Right hindlimb (tissue), 1 donor: ENCODE results near the gene ARID4B.
"Not testable (repeated sequence)": the region's sequence is repeated elsewhere in the genome, so short reads cannot be mapped to it uniquely, and the experiment has no call there.

Experiments
- DNase-seq: peaks from one replicate; pipeline ENCODE4 v3.0.0-alpha.2; 2018

The ARID4B gene

DNA sequence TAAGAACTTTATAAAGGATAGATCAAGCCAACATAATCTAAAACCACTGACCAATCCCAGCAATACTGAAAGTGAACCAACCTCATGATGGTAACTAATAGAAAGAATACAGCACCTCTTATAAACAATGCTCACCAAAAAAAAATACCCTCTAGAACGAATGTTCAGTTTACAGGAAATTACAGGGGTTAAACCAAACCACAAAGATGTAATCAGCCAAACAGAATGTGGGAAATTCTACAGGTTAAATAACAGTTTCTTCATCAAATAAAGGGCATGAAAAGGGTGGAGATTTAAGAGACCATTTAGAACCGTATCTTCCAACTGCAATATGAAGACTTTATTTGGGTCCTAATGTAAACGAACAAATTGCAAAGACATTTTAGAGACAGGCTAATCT, 30.4 kb downstream of the ARID4B start:
- no peak for DNase-seq

DNA sequence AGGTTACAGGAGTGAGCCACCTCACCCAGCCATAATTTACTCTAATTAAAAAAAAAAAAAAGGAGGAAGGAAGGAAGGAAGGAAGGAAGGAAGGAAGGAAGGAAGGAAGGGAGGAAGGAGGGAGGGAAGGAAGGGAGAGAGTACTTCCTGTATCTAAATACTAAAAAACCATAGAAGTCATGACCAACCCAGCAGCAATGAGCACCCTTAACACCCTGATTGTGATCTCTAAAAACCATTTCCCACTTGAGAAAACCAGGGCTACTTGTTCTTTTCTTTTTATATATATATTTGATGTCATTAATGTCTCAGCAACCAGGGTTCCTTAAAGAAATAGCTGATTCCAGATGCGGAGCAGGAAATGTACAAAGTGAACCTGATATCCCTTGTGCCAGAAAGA, 31.2 kb downstream of the ARID4B start:
- DNase-seq, result no peak

DNA sequence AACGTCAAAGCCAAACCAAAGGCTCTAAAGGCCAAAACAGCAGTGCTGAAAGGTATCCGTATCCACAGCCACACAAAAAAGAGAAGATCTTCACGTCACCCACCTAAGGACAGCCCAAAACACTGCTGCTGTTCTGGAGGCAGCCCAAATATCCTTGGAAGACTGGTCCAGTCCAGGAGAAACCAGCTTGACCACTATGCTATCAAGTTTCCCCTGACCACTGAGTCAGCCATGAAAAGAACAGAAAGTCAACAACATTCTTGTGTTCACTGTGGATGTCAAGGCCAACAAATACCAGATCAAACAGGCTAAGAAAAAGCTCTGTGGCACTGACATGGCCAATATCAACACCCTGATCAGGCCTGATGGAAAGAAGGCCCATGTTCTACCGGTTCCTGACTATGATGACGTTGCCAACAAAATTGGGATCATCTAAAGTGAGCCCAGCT, 32.1 kb downstream of the ARID4B start:
- DNase-seq, result no peak

DNA sequence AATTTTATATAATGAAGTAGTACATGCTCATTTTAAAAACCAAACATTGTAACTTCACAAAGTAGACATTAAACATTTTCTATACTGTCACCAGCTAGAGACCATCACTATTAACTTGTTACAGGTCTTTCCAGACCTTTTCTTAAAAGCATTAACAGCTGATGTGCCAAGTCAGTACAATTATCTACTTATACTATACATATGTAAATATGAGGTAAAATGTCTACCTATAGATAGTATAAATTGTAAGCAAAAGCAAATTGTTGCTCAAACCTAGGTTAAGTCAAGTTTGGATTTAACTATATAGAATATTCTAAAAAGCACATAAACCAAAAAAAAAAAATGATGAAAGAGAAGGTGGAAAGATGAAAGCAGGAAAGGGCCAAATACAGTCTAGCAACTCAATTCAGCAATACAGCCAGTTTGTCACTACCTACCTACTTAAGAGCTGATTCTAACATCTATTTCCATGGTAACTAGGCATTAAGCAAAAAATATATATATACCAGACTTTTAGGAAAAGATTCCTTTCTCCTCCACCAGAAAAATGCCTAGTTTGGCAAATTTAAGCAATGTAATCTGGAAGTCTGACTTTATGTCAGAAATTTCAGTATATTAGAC, 34.5 kb downstream of the ARID4B start:
- DNase-seq, result no peak

DNA sequence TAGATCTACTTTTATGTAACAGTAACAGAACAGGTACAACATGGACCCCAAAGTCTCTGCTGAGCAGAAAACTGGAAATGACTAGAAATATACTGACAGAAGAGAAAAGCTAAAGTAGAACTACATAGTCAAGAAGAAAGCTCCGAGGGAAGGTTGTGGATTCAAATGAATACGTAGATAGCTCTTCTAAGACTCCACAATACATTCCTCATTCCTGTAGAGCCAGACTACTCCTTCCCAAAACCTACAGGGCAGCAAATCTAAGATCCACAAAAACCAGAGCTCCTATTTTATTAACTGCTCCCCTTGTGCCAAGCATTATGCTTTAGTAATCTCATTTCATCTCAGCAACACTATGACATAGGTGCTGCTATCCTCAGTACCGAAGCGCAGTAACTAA, 35.2 kb downstream of the ARID4B start:
- DNase-seq, result no peak

DNA sequence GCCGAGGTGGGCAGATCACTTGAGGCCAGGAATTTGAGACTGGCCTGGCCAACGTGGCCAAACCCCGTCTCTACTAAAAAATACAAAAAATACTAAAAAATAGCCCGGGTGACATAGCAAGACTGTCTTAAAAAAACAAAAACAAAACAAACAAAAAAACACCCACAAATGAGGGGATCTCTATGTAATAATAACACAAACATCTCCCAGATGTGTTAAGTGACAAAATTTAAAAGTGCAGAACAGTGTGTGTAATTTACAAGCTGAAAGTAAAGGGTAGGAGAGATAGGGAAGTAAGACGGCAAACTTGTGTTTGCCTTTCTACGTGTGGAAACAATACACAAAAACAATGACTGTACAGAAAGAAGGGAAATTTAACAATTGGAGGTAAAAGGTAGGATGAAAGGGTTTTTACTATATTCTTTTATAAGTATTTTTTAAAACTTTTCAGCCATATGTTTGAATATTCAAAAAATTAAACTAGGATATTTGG, 36.3 kb downstream of the ARID4B start:
- no peak for DNase-seq

DNA sequence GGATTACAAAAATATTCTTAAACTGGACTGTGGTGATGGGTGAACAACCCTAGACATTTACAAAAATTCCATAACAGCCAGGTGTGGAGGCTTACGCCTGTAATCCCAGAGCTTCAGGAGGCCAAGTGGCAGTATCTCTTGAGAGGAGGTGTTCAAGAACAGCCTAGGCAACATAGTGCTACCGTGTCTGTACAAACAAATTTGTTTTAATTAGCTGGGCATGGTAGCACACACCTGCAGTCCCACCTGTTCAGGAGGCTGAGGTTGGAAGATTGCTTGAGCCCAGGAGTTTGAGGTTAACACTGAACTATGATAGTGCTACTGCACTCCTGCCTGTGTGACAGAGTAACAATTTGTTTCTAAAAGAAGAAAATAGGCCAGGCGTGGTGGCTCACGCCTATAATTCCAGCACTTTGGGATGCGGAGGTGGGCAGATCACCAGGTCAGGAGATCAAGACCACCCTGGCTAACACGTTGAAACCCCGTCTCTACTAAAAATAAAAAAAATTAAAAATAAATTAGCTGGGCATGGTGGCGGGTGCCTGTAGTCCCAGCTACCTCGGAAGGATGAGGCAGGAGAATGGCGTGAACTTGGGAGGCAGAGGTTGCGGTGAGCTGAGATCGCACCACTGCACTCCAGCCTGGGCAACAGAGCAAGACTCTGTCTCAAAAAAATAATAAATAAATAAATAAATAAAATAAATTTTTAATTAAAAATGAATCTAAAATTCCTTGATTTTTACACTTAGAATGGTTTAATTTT, 37.1 kb downstream of the ARID4B start:
- no peak for DNase-seq

DNA sequence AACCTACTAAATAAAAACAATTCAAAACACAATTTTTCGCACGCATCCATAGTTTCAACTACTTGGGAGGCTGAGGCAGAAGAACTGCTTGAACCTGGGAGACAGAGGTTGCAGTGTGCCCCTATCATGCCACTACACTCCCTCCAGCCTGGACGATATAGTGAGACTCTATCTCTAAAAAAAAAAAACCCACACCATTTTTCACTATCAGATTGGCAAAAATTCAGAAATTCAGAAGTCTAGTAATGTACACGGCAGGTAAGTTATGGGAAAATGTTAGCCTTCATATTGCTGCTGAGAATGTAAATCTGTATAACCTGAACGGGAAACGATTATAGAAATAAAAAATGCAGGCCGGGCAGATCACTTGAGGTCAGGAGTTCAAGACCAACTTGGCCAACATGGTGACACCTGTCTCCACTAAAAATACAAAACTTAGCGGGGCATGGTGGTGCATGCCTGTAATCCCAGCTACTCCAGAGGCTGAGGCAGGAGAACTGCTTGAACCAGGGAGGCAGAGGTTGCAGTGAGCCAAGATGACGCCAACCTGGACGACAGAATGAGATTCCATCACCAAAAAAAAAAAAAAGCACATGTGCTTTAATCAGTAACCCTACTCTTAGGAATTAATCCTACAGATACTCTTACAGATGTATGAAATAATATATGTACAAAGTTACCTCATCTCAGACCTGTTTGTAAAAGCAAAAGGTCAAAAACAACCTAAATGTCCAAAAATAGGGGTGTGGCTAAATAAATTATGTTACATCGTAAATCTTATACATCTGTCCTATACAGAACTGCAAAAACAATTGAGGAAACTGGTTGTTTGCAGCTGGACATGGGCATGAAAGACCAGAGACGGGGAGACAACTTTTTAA, 37.9 kb downstream of the ARID4B start:
- no peak for DNase-seq

DNA sequence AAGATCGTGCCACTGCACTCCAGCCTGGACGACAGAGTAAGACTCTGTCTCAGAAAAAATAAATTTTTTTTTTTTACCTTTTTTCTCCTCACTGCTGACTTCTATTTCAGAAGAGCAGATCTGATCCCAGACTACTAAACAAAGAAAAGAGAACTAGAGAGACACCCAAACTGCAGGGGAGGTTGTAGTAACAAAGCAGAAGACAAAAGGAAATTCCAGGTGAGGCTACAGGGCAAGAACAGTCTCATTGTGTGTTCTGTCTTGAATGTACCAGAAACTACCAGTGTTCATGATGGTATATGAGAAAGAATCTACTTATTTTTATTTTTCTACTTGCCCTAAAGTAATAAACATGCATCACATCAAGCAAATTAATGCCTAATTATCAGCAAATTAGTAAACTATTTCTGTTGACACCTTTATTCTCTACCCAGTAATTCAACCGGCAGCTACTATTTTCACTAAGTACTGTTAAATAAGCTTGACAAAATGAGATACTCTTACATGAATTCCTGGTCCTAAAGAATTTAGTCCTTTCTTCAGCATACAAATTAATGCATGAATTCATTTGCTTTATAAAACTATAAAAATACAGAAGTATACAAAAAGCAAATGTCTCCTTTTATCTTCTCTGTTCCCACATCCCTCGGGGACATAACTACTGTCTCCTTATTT, 40.6 kb downstream of the ARID4B start:
- DNase-seq, result no peak

DNA sequence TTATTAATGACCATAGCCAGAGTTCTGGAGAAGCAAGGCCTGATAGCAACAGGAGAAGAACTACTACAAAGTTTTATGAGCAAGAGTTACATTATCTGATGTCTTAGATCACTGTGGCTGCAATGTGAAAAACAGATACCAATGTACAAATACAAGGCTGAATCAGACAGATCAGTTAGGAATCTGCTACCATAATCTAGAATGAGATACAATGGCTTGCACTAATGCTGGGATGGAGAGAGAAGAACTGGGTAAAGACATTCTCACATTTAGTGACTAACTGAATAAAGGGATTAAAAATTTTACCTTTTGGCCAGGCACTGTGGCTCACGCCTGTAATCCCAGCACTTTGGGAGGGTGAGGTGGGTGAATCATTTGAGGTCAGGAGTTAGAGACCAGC, 41.3 kb downstream of the ARID4B start:
- no peak for DNase-seq

DNA sequence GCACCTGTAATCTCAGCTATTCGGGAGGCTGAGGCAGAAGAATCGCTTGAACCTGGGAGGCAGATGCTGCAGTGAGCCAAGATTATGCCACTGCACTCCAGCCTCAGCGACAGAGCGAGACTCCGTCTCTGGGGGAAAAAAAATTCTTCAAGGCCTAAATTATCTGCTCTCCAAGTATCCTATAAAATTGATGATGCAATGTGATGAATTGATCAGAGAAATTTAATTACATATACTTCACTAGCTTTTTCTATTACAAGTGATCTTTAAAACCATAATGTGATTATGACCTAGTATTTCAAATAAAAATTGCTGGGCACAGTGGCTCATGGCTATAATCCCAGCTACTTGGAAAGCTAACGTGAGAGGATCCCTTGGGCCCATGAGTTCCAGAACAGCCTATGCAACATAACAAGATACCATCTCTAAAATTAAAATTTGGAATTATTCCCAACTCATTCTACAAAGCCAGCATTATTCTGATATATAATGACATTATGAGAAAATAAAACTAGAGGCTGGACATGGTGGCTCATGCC, 43.7 kb downstream of the ARID4B start:
- no peak for DNase-seq

DNA sequence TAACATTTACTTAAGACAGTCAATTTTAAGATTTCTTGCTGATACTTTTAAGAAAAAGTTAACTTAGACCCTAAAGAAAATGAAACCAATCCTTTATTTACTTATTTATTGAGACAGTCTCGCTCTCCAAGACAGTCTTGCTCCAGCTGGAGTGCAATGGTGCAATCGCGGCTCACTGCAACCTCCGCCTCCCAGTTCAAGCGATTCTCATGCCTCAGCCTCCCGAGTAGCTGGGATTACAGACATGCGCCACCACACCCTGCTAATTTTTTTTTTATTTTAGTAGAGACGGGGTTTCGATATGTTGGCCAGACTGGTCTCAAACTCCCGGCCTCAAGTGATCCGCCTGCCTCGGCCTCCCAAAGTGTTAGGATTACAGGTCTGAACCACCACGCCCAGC, 44.3 kb downstream of the ARID4B start:
- not testable (repeated sequence) for DNase-seq

DNA sequence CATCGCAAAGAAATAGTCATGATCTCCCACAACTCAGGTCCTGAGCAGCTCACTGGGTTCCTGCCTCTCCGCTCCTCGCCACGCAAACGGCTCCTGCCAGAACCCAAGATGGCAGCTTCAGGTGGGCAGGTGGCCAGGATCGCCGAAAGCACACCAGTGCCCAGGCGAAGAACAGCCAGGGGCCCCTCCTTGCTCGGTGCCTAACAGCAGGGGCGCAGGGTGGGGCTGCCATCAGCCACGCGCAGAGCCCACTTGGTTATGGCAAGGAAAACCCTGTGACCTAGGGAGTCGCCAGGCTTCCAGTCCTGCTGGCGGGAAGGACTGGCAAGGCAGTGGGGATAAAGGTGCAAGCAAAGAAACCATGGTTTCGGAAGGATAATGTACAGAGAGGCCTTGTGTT, 47.5 kb downstream of the ARID4B start:
- DNase-seq, result no peak

DNA sequence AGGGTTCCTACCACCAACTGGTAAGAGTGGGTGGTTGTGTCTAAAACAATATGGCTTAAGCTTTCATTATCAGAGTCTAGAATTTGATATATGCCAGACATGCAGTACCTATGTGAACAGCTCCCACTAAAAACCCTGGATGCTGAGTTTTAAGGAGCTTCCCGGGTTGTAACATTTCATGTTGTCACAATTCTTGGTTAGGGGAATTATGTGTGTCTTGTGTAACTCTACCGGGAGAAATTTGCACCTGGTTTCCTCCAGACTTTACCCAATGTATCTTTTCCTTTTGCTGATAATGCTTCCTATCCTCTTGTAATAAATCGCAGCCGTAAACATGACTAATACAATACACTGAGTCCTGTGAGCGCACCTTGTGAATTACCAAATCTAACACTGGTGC, 48.3 kb downstream of the ARID4B start:
- no peak for DNase-seq

DNA sequence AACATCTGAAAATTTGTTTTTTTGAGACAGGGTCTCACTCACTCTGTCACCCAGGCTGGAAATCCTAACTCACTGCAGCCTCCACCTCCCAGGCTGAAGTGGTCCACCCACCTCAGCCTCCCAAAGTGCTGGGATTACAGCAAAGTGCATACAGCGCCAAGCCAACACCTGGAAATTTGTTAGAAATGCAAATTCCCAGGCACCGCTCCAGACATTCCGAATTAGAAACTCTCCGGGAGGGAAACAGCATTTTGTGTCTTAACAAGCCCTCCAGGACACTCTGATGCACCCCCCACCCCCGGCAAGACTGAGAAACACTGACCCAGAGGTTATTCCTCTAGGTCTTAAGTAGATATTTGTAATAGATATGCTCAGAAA, 49.1 kb downstream of the ARID4B start:
- DNase-seq, result no peak

DNA sequence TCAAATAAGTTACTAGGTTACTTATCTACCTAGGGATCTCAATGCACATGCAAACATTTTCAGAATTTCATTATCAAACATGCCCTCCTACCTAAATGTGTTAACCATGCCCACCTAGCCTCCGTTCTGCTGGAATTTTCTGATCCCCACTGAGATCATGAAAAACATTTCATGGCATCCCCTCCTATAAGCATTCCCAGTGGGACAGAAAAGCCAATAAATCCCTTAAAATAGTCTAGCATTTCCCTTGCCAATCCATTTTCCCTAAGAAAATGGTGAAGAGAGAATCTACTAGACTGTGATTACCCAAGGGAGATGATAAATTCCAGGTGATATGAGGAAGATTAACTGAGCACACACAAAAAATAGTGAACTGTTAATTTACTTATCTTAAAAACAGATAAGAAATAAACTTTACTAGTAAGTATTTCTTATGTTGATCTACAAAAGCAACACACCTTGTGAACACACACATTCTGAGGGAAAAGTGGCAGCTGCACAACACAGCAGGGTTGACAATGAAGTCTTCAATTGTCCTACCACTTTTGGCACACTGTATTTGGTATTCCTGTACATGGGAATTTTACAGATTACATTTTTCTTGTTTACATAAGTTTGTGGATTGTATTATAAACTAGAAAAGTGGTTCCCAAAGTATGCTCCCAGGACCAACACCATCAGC, 49.6 kb downstream of the ARID4B start:
- no peak for DNase-seq

DNA sequence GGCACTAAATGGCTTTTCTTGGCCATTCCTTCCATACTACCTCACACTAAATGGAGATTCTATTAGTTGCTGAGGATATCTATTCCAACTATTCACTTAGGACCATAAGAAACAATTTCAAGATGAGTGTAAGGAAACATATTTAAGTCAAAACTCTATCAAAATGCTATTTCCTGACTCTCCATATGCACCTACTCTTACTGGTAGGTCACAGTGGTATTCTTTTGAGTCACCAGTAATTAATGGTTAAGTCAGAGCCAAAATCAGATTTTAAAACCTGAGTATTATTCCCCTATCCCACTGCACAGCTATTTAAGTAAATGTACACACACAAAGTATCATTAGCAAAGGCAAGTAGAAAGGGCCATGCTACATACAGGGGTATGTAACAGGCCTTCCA, 50.3 kb downstream of the ARID4B start:
- DNase-seq, result no peak

DNA sequence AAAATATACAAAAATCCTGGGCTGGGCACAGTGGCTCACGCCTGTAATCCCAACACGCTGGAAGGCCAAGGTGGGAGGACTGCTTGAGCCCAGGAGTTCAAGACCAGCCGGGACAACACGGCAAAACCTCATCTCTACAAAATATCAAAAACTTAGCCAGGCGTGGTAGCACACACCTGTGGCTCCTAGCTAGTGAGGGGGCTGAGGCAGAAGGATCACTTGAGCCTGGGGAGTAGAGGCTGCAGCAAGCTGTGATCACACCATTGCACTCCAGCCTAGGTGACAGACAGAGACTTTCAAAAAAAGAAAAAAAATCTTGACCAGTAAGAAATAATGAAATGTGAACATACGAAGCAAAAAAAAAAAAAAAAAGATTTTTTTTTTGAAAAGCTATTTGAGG, 52.1 kb downstream of the ARID4B start:
- no peak for DNase-seq

DNA sequence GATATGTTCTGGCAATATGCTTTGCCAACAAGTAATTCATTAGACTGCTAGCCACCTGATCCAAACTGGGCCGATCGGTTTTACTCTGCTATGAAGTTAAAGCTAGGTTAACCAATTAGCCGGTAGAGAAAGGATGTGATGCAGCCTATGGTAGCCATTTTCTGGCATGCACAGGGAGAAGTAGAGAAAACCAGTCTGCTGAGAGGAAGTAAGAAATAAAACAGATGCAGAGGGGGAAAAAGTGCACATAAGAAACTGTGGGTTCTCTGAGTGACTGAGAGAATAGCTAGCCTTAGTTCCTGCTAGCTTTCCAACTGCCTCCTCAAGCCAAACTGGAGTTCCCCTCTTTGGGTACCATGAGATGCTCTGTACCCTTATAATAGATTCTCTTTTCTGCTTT, 52.8 kb downstream of the ARID4B start:
- no peak for DNase-seq

DNA sequence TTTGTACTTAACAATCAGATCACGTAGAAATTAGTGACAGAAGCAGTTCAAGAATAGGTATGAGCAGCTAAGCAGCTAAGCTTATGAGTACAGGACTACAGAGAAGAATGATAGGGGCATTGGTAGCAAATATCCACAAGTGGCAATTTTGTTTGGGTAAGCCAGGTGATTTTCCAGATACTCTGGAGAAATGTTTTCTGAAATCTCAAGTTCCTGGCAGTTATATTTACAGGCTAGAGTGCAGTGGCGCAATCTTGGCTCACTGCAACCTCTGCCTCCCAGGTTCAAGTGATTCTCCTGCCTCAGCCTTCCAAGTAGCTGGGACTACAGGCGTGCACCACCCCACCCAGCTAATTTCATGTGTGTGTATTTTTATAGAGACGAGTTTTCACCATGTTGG, 55.1 kb downstream of the ARID4B start:
- no peak for DNase-seq

DNA sequence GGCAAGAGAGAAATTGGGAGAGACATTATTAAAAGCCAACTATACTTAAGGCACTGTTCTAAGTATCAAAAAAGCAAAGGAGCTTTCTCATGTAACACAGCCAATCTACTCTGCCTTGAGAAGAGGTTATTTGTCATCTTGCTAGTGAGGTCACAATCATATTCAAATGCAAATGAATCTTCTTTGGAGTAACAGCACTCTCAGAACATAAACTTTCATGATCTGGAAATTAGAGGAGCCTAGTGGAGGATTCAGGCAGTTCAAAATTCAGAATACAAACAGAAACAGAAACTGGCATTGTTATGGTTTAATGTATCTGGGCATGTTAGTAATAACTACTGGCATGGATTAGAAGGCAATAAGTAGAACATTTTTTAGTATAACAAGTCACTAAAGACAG, 57.4 kb downstream of the ARID4B start:
- no peak for DNase-seq

DNA sequence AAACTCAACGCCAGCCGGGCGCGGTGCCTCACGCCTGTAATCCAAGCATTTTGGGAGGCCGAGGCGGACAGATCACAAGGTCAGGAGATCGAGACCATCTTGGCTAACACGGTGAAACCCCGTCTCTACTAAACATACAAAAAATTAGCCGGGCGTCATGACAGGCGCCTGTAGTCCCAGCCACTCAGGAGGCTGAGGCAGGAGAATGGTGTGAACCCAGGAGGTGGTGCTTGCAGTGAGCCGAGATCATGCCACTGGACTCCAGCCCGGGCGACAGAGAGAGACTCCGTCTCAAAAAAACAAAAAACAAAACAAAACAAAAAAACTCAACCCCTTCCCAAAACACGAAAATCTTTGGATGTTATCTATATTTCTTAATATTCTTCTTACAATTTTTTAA, 58.0 kb downstream of the ARID4B start:
- DNase-seq, result not testable (repeated sequence)
